OCI-LY7 (cell line): Measurements from ENCODE around the gene PDXP. TPM values are rescaled to one million over a fixed set of nuclear protein-coding genes. Genes with fewer than 3 reads are reported as not detected.

Experiments used
- BruUV-seq: library from RNA; stranded (reverse); fragments of 400-500 nt; replicated peaks from 2 replicates; lab custom pipeline; 2021; lab: Mats Ljungman, UMichigan
- CTCF ChIA-PET: fragments of 300-600 bp; sonication (Branson Sonifier 250); formaldehyde crosslinking; loops from one replicate; lab custom pipeline; 2022; ENCODE audit warnings: antibody characterized with exemption; ENCODE audit not compliant: unreplicated experiment; lab: Charles Lee
- POLR2A ChIA-PET: fragments of 300-600 bp; sonication (Branson Sonifier 250); formaldehyde crosslinking; loops from one replicate; lab custom pipeline; 2022; ENCODE audit warnings: antibody characterized with exemption; lab: Charles Lee
- DNase-seq: peaks from one replicate; pipeline ENCODE4 v3.0.0-alpha.2; 2015; ENCODE audit warnings: low spot score
- H2AFZ ChIP-seq: fragments of 200-600 bp; sonication (generic), shearing (Covaris generic); 2 replicates; pipeline ENCODE4 v1.6.1; 2014; ENCODE audit warnings: mild to moderate bottlenecking, antibody characterized with exemption, low read length, moderate library complexity
- H3K27ac ChIP-seq: fragments of 200-600 bp; sonication (generic); 2 replicates; pipeline ENCODE4 v1.5.1; 2014; ENCODE audit warnings: mixed run types, low read depth, mild to moderate bottlenecking, moderate library complexity, low read length, inconsistent platforms; ENCODE audit not compliant: poor library complexity, severe bottlenecking
- H3K36me3 ChIP-seq: fragments of 200-600 bp; sonication (generic); 2 replicates; pipeline ENCODE4 v1.6.1; 2014; ENCODE audit warnings: mild to moderate bottlenecking, antibody characterized with exemption, low read length, moderate library complexity, mixed read lengths; ENCODE audit not compliant: insufficient read depth
- H3K4me1 ChIP-seq: fragments of 200-600 bp; sonication (generic); 2 replicates; pipeline ENCODE4 v1.5.1; 2014; ENCODE audit warnings: mild to moderate bottlenecking, low read length; ENCODE audit not compliant: insufficient read depth, poor library complexity, severe bottlenecking
- H3K4me2 ChIP-seq: fragments of 200-600 bp; sonication (generic); 2 replicates; pipeline ENCODE4 v1.6.1; 2014; ENCODE audit warnings: mild to moderate bottlenecking, low read length
- H3K4me3 ChIP-seq: fragments of 200-600 bp; sonication (generic); 2 replicates; pipeline ENCODE4 v1.5.1; 2014; ENCODE audit warnings: mild to moderate bottlenecking, low read depth, low read length; ENCODE audit not compliant: poor library complexity, severe bottlenecking
- H3K79me2 ChIP-seq: fragments of 200-600 bp; sonication (generic); 2 replicates; pipeline ENCODE4 v1.6.1; 2016; ENCODE audit warnings: low read depth, mild to moderate bottlenecking, low read length, moderate library complexity, mixed read lengths; ENCODE audit not compliant: insufficient read depth
- H3K9me2 ChIP-seq: fragments of 200-600 bp; sonication (generic); 2 replicates; pipeline ENCODE4 v1.6.1; 2016; ENCODE audit warnings: mild to moderate bottlenecking, low read length, mixed read lengths; ENCODE audit not compliant: insufficient read depth
- H3K9me3 ChIP-seq: fragments of 200-600 bp; sonication (generic); 2 replicates; pipeline ENCODE4 v1.6.1; 2014; ENCODE audit warnings: mild to moderate bottlenecking, mixed run types, low read length, mixed read lengths
- H4K20me1 ChIP-seq: fragments of 200-600 bp; sonication (generic); 2 replicates; pipeline ENCODE4 v1.6.1; 2014; ENCODE audit warnings: mild to moderate bottlenecking, antibody characterized with exemption, low read length, moderate library complexity, mixed read lengths; ENCODE audit not compliant: insufficient read depth
- EZH2phosphoT487 ChIP-seq: fragments of 200-600 bp; sonication (generic); IDR thresholded peaks from 2 replicates; pipeline ENCODE4 v1.6.1; 2018; ENCODE audit warnings: low read depth, borderline replicate concordance, mild to moderate bottlenecking, mixed run types, antibody characterized with exemption, low read length, moderate library complexity, mixed read lengths
- intact Hi-C: fragments of 100-400 bp; cut with micrococcal nuclease; formaldehyde crosslinking; loops from one replicate; pipeline ENCODE4 v1.10.0; 2022; ENCODE audit not compliant: unreplicated experiment
- total RNA-seq, 2 experiments: library from RNA; depleted of rRNA in 1 of 2; stranded (reverse); fragments of >200 nt in 1 of 2; shearing (Covaris generic) in 1 of 2; gene quantifications; 2 replicates each; pipeline ENCODE4 v1.2.3, GENCODE V29; 2014 to 2022
- TF ChIP-seq, protein P1 (sequence below): fragments of 200-600 bp; sonication (generic); conservative IDR thresholded peaks from 2 replicates; pipeline ENCODE4 v1.5.1; 2014; ENCODE audit warnings: mild to moderate bottlenecking, antibody characterized with exemption, low read length, moderate library complexity, mixed read lengths

Gene PDXP
- total RNA-seq, 2 experiments from 2014 or later: 55.8 to 61.2 TPM

DNA sequence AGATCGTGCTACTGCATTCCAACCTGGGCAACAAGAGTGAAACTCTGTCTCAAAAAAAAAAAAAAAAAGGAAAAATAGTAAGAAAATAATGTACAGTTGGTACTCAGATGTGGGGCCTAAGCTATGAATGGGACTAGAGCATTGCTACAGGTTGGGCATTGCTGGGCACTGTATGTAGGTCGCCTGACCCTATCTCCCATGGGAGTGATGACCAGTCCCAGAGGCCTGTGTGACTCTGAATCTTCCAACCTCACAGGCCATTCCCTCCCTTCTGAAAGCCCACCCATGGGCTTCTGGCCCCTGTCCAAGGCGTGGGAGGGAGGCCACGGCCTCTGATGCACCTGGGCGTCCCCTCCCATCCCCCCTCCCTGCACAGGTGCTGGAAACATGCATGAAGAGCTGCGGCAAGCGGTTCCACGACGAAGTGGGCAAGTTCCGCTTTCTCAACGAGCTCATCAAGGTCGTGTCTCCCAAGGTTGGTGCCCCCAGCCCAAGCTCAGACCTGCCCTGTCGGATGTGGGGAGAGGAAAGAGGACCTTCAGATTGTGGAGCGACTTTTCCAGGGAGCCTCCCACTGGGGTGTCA is 40.4 kb upstream of the PDXP start:
- peak; percentile 88 for DNase-seq
- peak overlapping the region; percentile 20 for H3K4me3 ChIP-seq
- H3K4me2 ChIP-seq: peak overlapping the region; percentile 64
- TF ChIP-seq EZH2phosphoT487: no peak
- TF ChIP-seq, protein P1, sequence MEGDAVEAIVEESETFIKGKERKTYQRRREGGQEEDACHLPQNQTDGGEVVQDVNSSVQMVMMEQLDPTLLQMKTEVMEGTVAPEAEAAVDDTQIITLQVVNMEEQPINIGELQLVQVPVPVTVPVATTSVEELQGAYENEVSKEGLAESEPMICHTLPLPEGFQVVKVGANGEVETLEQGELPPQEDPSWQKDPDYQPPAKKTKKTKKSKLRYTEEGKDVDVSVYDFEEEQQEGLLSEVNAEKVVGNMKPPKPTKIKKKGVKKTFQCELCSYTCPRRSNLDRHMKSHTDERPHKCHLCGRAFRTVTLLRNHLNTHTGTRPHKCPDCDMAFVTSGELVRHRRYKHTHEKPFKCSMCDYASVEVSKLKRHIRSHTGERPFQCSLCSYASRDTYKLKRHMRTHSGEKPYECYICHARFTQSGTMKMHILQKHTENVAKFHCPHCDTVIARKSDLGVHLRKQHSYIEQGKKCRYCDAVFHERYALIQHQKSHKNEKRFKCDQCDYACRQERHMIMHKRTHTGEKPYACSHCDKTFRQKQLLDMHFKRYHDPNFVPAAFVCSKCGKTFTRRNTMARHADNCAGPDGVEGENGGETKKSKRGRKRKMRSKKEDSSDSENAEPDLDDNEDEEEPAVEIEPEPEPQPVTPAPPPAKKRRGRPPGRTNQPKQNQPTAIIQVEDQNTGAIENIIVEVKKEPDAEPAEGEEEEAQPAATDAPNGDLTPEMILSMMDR: no peak
- H4K20me1 ChIP-seq: no peaks in the 10 kb centered on the region
- peaks cover 25% of the 10 kb centered on the region for H3K4me1 ChIP-seq
- ChIA-PET POLR2A (interaction anchor here (0.7 to 2.8 kb wide), 5 partner anchors 9 to 60 kb away, joined by 3 to 25 read pairs (median 4); partner anchors contain the start of genes GGA1 and PDXP), CTCF (interaction anchor here (0.6 to 1.3 kb wide), 5 partner anchors 9 to 727 kb away, joined by 3 to 7 read pairs (median 6); partner anchors contain the start of gene RAC2)
- H3K9me2 ChIP-seq: no peaks in the 10 kb centered on the region
- H3K27ac ChIP-seq: peak overlapping the region; percentile 85
- intact Hi-C loops: no loop called here
- BruUV-seq: no TSS peak
- H3K9me3 ChIP-seq: no peaks in the 10 kb centered on the region
- H3K79me2 ChIP-seq: no peaks in the 10 kb centered on the region
- H3K36me3 ChIP-seq: peaks cover 86% of the 10 kb centered on the region
- no peak overlapping the region for H2AFZ ChIP-seq

GRCh38 chr22:37618674-37619073 is 39.8 kb upstream of the PDXP start:
- H3K36me3 ChIP-seq: peaks cover 87% of the 10 kb centered on the region
- H3K9me2 ChIP-seq: no peaks in the 10 kb centered on the region

More at GRCh38 chr22:37618674-37619073, 39.8 kb upstream of the PDXP start:
- BruUV-seq: no TSS peak
- Histone ChIP-seq H3K4me1 (peaks cover 30% of the 10 kb centered on the region), H3K4me2 (peak overlapping the region; percentile 64), H3K4me3 (peak overlapping the region; percentile 20), H4K20me1 (no peaks in the 10 kb centered on the region), H3K79me2 (no peaks in the 10 kb centered on the region), H3K9me3 (no peaks in the 10 kb centered on the region), H3K27ac (peak overlapping the region; percentile 85), H2AFZ (no peak overlapping the region)
- no peak for DNase-seq
- no peak for TF ChIP-seq EZH2phosphoT487
- TF ChIP-seq, protein P1: no peak
- intact Hi-C loops: no loop called here
- POLR2A ChIA-PET: interaction anchor here (0.7 to 2.8 kb wide), 5 partner anchors 8 to 59 kb away, joined by 3 to 25 read pairs (median 4); partner anchors contain the start of genes GGA1 and PDXP
- CTCF ChIA-PET: interaction anchor here (0.6 to 1.3 kb wide), 5 partner anchors 9 to 726 kb away, joined by 3 to 7 read pairs (median 6); partner anchors contain the start of gene RAC2
